Panc1 (cell line): ENCODE results near the gene SLC12A5.

Source experiments
- CTCF ChIP-seq: fragments of 450-650 bp; IDR thresholded peaks from 2 replicates; pipeline ENCODE4 v1.5.1; 2017; ENCODE audit warnings: mild to moderate bottlenecking
- POLR2AphosphoS5 ChIP-seq: IDR thresholded peaks from 2 replicates; pipeline ENCODE4 v1.6.1; 2012; ENCODE audit warnings: mild to moderate bottlenecking, low read depth, low read length, moderate library complexity
- REST ChIP-seq, 2 experiments: IDR thresholded peaks; 2 replicates each; pipeline ENCODE4 v1.6.1; 2011 to 2012; ENCODE audit warnings: low read depth in 2 of 2, control low read depth in 1 of 2, low read length in 1 of 2, mild to moderate bottlenecking in 1 of 2, moderate library complexity in 1 of 2; ENCODE audit not compliant: insufficient read depth in 1 of 2
- SIN3A ChIP-seq: IDR thresholded peaks from 2 replicates; pipeline ENCODE4 v1.6.1; 2012; ENCODE audit warnings: low read depth, mild to moderate bottlenecking, low read length, moderate library complexity, borderline replicate concordance; ENCODE audit not compliant: insufficient read depth
- TCF7L2 ChIP-seq: IDR thresholded peaks from 2 replicates; pipeline ENCODE4 v1.6.1; 2011; ENCODE audit warnings: mild to moderate bottlenecking, low read depth, low read length, inconsistent platforms

GRCh38 chr20:46049815-46050214 lies 20.8 kb downstream of the SLC12A5 start:
- TF ChIP-seq CTCF = no peak
- no peak for TF ChIP-seq POLR2AphosphoS5
- no peak for TF ChIP-seq SIN3A
- no peak for TF ChIP-seq TCF7L2
- TF ChIP-seq REST (IDR thresholded peaks at IDR 0.05; ENCODE audit: insufficient read depth in 1 of 2, low read depth in 2 of 2, low read length in 1 of 2) = no peak
